GM19351 (cell line): Measurements from ENCODE around the gene COPS2.

Experiments
- ATAC-seq: cut with Tn5 transposase; IDR thresholded peaks from one replicate; pipeline ENCODE4 v1.9.1; 2021; ENCODE audit warnings: mild to moderate bottlenecking, moderate library complexity; ENCODE audit not compliant: unreplicated experiment

Gene COPS2

DNA sequence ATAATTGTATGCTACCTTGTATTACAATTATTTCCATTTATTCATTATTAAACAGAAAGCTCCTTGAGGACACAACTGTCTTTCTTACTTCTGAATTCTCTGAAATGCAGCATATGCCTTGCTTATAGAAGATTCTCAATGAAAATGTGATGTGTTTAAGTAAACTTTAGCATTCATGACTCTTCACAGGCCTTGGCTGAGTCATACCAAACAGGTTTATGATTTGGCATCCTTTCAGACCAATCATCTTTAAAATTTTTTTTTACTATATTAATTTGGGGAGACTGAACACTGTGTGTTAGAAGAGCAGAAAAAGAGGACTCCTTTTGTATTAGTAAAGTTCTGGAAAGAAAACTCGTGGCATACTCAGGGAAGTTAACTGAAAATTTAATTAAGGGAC lies 8.3 kb upstream of the COPS2 start:
- ATAC-seq: no peak

DNA sequence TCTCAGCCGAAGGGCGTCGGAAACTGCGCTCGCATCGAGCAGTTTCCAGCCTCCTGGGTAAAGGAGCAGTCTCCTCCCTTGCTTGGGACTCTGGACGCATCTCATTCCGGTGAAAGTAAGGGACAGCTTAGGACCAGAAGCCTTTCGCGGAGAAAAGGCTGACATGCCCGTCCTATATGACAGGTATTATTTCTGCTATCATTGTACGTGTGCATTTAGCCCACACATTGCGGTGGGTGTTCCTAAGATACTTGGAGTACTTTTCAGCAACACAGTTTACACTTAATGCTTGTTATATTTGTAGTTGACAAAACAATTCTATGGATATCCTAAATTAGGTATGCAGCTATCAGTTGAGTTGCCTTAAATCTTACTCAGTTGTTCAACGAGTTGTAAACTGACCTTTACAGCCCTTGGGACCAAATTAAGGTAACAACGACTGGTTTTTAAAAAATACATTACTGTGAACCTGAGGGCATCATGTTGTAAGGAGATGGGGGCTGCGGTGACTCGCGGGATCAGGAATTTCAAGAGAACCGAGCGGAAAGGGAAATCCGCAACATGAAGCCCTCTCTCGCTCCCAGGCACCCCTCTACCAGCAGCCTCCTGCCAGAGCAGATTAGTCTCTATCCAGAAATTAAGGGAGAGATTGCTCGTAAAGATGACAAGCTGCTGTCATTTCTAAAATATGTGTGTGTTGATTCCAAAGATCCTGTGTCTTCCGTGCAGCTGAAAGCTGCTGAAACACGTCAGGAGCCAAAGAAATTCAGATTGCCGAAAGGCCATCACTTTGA lies 632 bp upstream of the COPS2 start:
- peak; percentile 24 for ATAC-seq

DNA sequence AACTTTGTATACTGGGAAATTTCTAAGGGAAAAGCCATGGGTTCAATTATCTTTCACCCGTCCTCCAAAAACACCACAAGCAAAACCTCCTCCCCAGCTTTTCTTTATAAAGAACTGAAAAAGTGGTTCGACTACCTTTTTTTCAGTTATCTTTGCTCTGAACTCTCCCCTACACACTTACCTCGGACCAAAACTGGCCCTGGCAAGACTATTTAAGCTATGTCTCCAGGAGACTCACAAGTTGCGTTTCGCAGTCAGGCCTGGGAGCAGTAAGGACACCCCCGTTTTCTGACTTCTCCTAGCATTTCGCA lies 645 bp downstream of the COPS2 start:
- no peak for ATAC-seq

DNA sequence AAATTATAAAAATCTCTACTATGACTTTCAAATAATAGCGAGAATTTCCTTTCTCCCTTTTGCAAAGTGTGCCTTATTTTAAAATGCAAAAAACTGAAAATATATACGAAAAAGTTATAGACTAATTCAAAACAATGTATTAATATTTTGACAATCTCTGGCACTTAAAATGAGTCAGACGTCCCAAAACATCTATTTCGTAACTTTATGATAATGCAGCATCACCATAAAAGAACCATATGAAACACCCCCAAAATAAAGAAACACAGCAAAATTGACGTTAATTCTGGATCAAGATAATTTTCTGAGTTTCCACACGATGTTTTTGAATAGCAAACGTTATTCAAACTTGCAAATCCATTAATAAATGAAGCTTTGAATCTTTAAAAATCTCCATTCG lies 1.0 kb downstream of the COPS2 start:
- ATAC-seq: no peak

DNA sequence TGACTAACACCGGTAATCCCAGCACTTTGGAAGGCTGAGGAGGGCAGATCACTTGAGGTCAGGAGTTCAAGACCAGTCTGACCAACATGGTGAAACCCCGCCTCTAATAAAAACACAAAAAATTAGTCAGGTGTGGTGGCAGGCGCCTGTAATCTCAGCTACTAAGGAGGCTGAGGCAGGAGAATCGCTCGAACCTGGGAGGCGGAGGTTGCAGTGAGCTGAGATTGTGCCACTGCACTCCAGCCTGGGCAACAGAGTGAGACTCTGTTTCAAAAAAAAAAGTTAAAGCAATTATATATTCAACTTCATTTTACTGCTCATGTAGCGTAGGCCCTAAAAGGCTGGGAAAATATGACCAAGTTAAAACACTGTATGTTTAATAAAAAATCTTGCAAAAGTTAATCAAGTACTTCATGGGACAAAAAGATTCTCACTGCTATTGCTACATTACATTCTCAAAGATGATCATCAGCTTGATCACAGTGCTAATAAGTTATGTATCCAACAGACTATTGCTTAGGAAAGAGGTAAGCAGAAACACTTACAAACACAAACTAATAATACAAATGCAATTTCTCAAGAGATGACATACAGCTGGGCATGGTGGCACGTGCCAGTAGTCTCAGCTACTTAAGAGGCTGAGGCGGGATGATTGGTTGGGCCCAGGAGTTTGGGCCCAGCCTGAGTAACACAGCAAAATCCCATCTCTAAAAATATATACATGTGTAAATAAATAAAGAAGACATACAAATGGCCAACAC lies 2.7 kb downstream of the COPS2 start:
- no peak for ATAC-seq

DNA sequence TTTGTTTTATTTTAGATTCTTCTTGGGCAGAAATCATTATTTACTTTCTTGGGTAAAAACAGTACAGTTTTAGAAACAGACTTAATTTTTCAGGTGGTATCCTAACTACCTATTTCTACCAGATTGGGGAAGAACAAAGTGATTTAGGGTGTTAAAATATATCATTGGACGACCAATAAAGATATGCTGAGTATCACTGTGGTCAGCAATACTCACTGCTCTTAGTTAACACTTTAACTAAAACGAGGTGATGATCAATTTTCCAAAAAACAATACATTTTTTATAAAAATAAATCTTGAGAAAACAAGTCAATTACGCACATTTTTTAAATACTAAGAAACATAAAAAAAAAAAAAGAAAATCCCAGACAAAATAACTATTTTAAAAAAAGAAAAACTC lies 3.6 kb downstream of the COPS2 start:
- ATAC-seq: no peak

DNA sequence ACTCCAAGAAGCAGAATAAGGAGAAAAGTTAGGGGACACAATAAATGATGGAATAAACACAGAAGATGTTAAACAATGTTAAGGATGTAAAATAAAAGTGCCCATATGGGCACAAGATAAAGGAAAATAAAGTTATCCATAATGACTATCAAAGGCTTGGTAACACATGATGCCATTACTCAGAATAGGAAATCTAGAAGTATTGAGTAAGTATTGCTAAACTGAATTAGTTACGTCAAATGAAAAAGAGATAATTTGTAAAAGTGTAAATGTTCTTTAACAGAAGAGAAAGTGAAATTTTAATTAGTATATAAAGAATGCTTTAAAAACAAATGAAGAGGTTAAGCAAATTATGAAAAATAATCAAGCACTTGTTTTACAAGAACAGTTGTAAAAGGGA lies 6.7 kb downstream of the COPS2 start:
- no peak for ATAC-seq

DNA sequence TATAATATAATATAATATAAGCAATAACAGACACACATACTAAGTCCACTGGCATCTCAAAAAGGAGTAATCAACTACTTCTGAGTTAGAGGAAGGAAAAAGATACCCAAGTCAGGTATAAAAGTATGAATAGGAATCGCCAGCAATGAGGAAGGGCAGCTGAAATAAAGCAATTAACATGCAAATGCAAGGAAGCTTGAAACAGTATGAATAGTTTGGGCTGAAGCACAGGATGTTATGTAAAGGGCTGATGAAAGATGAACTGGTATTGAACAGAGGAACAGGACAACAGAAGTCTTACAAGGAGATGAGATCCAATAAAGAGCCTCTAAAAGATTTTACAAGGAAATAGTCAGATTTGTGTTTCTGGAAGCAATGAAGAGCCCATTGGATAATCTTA lies 7.1 kb downstream of the COPS2 start:
- ATAC-seq: no peak

DNA sequence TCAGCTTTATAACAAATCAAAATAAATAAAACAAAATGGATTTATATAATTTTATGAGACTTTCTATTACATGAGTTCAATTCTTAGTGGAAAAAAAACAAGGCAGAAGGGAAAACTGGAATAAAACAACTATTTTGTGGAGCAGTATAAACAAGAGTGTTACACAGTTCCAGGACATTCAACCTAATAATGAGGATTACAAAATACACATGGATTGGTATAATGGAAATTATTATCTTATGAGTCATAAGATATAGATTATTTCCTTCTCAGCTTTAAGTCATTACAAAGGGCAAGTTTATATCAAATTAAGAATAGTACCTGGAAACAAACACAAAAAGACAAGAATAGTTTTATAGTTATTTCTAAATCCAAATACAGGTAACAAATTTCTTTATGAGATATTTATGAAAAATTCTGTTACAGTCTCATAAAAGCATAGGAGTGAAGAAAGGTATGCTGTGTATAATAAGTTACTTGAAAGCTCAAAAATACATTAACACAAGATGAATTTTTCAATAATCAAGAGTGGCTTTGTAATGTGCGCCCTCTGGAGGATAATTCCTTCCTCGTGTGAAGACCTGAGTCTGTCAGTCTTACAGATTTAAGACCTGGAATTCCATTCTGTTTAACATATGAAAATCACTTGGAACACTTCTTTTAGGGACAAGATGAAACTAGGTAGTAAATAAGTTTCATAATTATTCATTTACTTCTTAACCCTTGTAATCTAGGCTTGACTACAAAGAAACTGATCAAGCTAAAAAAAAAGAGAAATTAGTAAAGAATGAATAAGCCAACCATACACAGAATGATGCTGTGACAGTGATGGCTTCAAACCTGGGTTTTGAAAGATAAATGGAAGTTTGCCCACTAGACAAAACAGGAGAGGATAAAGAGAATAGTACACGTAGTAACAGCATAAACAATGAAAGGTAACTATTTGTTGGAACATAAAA lies 9.5 kb downstream of the COPS2 start:
- ATAC-seq: no peak

DNA sequence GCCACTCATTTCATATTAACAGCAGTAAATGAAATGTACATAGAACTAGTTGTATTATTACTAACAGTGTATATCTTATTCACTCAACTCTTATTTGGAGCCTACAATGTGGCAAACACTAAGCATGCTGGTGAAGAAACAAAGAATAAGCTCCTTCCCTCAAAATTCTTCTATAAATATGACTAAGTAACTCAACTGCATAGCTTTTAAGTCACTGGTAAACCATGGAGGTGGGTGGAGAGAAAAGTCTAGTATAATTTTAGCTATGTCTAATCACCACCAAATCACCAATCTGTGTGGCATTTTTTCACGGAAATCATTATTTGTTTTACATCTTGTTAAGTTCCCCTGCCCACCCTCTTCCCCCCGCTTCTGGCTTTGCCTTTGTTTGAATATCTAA lies 17.5 kb downstream of the COPS2 start:
- ATAC-seq: no peak

DNA sequence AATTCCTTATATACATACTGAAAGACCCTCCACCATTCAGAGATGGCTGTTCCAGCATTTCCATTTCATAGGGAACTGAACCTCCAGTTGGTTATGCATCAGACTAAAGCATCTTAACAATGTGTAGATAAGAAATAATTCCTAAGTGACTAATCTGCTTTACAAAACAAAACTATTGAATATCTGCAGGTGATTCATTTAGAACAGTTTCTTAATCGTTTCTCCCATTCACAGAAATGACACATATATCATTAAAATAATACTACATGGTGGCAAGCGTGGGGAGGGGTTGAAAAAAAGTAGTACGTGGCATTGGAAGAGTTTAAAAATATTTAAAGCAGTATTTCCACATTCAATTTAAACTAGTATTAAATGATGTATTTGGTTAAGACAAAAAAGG lies 19.5 kb downstream of the COPS2 start:
- no peak for ATAC-seq

DNA sequence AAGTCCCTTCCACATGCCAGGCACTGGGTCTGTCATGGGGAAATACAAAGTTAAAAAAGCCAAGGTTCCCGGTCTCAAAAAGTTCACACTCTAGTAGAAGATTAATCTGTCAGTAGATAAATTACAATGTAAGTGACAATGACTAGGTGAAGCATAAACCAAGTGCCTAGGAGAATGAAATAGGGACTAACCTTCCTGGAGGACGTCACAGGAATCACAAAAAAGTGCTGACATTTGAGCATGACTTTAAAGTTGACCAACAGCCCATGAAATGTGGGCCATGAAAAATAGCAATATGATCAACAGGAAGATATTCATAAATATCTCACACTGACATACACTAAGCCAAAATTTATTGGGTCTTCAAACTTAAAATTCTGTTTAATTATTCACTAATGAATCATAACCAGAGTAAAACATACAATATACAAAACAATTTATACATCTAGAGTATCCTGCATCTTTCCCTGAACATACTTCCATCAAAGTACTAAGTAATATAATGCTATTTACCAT lies 20.0 kb downstream of the COPS2 start:
- ATAC-seq: no peak

DNA sequence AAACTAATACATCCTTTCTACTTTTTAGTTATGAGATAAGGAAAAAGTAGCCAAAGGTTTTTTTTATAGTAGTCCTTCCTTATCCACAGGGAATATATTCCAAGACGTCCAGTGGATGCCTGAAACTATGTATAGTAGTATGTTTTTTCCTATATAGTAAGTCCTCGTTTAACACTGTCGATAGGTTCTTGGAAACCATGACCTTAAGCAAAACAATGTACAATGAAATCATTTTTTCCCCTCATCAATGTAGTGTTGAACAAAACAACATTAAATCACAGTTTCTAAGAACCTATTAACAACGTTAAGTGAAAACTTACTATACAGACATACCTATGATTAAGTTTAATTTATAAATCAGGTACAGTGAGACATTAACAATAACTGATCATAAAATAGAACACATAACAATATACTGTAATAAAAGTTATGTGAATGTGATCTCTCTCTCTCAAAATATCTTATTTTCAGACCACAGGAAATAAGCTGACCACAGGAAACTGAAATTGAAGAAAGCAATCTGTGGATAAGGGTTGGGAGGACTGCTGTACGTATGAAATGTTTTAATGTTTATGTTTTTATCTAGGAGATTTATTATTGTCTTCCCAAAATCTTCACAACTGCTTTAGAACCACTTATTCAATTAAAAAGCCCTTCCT lies 20.6 kb downstream of the COPS2 start:
- ATAC-seq: no peak

DNA sequence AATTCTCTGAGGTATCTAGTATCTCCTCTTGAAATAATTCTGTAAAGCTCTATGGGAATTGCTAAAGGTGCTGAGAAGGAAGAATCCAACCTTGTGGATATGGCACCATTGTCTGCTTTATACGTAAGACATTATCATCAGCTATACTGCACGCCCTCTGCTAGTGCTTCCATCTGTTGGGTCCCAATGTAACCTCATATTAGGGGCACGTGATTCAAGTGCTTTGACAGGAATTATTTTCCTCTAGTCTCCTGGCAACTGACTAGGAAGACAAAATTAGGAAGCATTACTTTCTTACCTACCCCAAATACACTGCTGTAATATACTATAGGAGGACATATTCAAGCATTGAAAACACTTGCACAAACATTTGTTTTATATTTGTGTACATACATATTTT lies 24.0 kb downstream of the COPS2 start:
- ATAC-seq: no peak

DNA sequence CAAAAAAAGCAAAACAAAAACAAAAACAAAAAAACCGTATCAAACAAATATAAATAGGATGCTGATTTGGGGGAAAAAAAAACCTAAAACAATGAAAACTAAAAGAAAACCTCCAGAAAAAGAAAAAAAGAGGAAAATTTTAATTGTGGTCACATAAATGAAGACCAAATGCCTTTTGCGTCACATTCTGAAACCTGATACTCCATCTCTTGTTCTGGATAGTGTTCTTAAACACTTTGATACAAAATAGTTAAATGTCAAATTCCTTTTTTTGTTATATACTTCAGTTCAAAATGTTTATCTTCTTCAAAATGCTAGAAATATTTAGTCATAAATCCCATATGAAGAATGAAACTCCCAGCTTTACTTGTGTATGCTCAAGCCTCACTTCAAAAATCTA lies 31.0 kb downstream of the COPS2 start:
- no peak for ATAC-seq

DNA sequence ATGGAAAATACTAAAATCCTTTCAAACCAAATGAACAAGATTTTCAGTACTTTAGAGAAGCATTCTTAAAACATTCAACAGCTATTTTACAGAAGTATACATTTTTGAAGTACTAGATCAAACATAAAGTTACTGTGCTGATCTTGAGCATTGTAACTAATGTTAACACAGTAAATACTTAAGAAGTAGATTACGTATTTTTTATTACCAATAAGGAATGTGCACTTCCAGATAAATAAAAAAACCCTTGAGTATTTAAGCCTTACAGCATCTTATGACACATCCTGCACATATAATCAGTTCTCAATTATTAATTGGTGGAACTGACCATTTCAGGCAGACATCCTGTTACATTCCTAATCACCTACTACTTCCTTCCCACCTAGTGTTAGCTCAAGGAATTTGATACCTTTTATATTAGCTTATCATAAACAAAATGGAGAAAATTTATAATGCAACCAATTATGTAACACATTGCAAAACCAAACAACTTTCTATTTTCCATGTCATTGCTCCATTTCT lies 32.8 kb downstream of the COPS2 start:
- no peak for ATAC-seq

DNA sequence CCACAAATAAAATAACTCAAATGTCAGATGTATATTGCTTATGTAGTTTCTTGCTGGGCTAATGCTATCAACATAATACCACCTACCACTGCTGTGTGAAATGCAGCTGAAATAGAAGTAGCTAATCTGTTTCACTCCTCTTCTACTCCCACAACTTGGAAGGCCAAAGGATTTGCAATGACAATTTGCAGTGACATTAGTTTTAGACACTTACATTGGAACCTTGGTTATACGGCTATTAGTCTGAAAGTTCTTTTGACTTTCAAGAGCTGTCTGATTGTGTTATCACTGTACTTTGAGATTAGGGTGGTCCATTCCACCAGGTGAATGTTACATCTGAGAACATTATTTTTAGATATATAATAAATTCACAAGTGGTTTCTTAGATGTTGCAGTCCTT lies 33.5 kb downstream of the COPS2 start:
- no peak for ATAC-seq

DNA sequence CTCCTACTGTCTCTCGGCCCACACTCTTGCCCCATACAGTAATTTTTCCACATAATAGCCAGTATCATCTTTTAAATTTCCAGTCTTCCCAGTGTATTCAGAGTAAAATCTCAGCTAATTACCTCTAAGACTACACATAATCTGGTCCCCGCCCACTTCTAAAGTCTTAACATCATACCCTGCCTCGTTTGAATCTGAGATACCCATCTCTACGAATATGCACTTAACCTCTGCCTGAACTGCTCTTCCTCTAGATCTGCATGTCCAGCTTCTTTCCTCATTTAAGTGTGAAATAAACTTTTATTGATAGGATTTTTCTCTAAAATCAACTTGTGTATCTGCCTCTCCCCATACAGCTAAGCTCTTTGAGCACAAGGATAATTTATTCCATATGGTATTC lies 34.6 kb downstream of the COPS2 start:
- ATAC-seq: no peak

DNA sequence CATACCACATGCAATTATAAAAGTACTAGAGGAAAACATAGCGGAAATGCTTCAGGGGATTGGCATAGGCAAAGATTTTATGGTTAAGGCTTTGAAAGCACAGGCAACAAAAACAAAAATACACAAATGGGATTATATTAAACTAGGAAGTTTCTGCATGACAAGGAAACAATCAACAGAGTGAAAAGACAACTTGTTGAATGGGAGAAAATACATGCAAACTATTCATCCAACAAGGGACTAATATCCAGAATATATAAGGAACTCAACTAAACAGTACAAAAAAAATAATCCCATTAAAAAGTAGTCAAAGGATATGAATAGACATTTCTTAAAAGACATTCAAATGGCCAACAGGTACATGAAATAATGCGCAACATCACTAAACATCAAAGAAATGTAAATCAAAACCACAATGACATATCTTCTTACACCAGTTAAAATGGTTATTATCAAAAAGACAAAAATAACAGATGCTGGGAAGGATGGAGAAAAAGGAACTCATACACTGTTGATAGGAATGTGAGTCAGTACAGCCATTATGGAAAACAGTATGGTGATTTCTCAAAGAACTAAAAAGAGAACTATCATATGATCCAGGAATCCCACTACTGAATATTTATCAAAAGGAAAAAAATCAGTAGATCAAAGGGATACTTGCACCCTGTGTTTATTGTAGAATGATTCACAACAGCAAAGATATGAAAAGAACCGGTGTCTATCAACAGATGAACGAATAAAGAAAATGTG lies 39.1 kb downstream of the COPS2 start:
- ATAC-seq: no peak

DNA sequence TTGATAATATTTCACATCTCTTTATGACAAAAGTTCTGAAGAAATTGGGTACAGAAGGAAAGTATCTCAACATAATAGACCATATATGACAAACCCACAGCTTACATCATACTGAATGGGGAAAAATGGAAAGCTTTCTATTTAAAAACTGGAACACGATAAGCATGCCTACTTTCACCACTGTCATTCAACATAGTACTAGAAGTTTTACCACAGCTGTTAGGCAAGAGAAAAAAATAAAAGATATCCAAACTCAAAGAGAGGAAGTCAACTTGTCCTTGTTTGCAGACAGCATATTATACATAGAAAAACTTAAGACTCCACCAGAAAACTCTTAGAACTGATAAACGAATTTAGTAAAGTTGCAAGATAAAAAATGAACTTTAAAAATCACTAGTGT lies 40.3 kb downstream of the COPS2 start:
- no peak for ATAC-seq
